ENCODE measurements around the gene COL4A2.

COL4A2 gene

DNA sequence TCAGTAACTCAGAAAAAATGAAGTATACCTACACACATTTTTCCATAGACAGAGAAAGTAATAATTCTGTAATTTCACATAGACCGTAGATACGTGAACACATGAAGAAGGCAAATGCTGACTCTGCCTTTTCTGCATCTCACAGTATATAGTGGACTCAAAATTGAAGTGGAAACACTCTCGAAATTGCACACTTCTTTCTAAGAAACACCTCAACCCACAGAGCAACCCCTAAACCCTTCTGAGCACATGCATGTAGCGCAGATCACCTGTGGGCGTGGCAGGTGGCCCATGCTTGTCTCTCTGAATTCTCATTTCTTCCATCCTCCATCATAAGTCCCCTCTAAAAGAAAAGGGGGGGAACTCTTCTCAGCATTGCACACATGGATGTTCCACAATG lies 34.9 kb upstream of the COL4A2 start:
- DNase-seq (ENCODE audit: low read depth, low spot score): no peak

DNA sequence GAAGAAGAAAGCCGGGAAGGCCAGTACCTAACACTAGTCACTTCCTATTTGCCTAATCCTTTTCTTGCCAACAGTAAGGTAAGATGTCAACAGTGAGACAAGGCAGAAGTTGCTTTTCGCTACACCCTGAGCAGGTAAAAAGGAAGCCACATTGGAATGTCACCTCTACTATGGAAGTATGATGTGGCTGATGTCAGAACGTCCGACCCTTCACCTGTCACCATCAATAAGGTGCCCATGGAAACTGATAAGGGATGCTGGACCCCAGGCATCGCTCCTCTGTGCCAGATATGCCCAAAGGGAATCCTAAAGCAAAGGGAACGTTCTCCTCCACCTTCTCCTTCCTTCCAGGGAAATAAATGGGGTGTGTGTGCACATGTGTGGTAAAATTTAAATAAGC lies 34.4 kb upstream of the COL4A2 start:
- no peak for DNase-seq (ENCODE audit: low read depth, low spot score)

- no peak for DNase-seq (ENCODE audit: low read depth, low spot score)
Measured at GRCh38 chr13:110273254-110273653, 33.8 kb upstream of the COL4A2 start.

- DNase-seq (ENCODE audit: low read depth, low spot score): no peak
Measured at GRCh38 chr13:110274687-110275086, 32.4 kb upstream of the COL4A2 start.

DNA sequence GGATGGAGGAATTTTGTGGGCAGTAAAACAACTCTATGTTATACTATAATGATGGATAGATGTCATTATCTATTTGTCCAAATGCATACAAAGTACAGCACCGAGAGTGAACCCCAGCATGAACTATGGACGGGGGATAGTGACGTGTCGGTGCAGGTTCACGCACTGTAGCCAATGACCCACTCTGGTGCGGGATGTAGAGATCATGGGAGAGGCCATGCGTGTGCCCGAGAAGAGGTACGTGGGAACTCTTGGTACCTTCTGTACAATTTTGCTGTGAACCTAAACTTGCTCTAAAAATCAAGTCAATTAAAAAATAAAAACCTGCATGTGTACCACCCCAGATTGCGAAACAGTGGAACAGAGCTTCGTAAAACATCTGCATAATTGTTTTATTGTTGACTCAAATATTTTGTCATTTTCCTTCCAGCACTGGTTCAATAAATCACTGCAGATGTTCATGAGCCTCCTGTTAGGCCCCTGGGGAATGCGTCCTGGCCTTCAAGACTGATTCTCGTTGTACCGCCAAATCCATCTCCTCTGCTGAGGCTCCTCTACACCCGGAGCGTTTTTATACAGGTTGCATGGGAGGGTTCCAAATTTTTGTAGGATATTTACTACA lies 31.0 kb upstream of the COL4A2 start:
- DNase-seq (ENCODE audit: low read depth, low spot score): no peak

DNA sequence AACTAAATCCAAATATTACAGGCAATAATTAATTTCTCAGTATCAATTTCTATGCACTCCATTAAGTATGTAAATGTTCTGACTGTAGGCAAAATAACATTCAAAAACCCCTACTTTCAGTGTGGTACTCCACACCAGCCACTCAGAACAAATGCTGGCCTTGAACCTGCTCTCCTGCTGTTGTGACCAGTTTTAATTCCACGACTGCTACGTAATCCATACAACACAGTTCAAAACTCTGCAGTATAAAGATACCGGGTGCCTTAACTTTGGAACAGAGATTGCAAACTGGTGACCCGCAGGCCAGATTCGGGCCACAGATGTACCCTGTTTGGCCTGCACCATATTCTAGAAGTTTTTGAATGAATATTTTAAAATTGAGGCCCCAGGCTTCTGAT lies 30.5 kb upstream of the COL4A2 start:
- DNase-seq (ENCODE audit: low read depth, low spot score): no peak

- DNase-seq (ENCODE audit: low read depth, low spot score): no peak
Measured at GRCh38 chr13:110277357-110277975, 29.6 kb upstream of the COL4A2 start.

- no peak for DNase-seq (ENCODE audit: low read depth, low spot score)
Measured at GRCh38 chr13:110278859-110279258, 28.2 kb upstream of the COL4A2 start.

DNA sequence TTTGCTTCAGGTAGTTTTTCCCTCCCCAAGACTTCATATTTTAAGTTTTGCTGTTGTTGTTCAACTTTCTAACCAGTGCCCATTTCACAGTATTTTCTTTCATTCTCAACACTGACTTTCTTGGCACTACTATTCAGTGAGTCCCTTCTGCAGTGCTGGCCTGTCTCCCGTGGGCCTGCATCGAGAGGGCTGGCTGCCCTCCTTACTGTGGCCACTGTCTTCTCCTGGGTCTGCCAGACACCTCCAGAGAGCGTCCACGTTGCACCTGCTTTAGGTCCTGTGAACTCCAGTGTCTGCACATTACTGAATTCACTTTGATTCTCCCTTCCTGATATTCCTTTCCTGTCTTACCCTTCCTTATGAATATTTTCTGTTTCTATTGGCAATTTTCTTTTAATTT lies 27.4 kb upstream of the COL4A2 start:
- no peak for DNase-seq (ENCODE audit: low read depth, low spot score)

DNA sequence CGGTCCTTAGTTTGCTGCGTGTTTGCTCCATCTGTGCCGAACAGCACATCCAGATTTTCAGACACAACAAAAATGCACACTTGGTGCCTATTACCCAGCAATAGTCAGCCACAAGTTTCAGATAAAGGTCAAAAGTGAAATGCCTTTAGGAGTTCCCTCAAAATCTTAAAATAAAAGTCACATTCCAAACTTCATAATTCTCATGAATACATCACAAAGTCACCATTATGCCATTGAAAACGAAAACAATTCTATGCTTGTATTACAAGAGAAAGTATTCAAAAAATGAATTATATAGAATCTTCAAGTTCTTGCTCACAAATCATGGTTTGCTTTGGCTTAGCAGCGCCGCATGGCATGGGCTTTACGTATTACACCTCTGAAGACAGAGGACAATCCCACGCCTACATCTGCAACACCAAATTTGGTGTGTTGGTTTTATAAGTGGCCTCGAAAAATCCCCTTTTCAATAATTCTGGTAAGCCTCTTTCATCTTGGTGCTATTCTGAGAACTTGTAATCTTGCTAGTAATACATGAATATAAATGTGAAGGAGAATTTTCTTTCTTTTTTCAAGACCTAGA lies 26.8 kb upstream of the COL4A2 start:
- DNase-seq (ENCODE audit: low read depth, low spot score): no peak

- no peak for DNase-seq (ENCODE audit: low read depth, low spot score)
Measured at GRCh38 chr13:110280985-110281688, 25.9 kb upstream of the COL4A2 start.

DNA sequence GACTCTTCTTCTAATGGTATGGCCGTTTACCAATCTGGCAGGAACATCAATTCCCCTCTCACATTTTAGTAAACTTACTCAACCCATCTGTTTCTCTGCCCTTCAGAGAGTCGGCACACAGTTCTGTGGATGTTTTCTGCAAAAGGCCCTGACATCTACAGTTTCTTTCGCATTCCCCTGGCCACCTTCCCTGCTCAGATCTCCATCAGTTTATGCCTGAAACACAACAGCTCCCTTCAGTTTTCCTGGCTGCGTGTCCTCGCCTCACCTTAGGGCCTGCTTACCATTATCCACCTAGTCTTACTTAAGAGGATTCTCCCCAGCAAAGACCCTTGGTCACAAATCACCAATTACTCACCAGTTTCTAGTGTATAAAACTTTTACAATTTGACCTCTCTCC lies 25.3 kb upstream of the COL4A2 start:
- no peak for DNase-seq (ENCODE audit: low read depth, low spot score)

- no peak for DNase-seq (ENCODE audit: low read depth, low spot score)
Measured at GRCh38 chr13:110282316-110282841, 24.7 kb upstream of the COL4A2 start.

GRCh38 chr13:110283736-110284517 lies 23.2 kb upstream of the COL4A2 start:
- DNase-seq (ENCODE audit: low read depth, low spot score): no peak

DNA sequence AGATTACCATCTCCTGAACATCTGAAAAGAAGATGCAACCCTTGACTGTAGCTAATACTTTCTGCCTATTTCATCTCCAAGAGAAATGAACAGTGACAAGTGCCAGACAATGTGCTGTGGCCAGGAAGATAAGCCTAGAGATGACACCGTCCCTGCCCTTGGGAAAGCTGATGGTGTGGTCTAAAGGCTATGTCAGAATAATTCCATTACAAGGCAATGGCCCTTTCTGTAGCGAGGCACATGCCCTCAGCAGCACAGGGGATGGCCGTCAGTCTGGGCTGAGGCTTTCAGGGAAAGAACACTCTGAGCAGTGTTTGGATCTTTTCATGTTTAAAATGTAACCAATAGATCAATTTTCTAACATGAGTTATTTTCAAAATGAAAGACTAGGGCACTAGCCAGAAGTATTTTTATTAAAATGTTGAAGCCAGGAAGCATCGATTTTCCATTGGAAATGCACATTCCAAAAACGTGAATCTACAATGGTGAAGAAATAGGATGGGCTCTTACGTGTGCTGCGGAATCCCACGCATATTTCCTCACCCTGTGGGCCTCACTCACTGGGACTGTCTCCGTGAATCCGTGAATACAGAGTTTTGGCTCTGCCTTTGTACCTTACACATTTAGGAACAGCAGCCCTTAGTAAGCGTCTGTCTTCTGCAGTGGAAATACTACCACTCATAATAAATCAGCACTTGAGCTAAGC lies 22.2 kb upstream of the COL4A2 start:
- no peak for DNase-seq (ENCODE audit: low read depth, low spot score)

GRCh38 chr13:110285991-110286832 lies 20.9 kb upstream of the COL4A2 start:
- no peak for DNase-seq (ENCODE audit: low read depth, low spot score)

DNA sequence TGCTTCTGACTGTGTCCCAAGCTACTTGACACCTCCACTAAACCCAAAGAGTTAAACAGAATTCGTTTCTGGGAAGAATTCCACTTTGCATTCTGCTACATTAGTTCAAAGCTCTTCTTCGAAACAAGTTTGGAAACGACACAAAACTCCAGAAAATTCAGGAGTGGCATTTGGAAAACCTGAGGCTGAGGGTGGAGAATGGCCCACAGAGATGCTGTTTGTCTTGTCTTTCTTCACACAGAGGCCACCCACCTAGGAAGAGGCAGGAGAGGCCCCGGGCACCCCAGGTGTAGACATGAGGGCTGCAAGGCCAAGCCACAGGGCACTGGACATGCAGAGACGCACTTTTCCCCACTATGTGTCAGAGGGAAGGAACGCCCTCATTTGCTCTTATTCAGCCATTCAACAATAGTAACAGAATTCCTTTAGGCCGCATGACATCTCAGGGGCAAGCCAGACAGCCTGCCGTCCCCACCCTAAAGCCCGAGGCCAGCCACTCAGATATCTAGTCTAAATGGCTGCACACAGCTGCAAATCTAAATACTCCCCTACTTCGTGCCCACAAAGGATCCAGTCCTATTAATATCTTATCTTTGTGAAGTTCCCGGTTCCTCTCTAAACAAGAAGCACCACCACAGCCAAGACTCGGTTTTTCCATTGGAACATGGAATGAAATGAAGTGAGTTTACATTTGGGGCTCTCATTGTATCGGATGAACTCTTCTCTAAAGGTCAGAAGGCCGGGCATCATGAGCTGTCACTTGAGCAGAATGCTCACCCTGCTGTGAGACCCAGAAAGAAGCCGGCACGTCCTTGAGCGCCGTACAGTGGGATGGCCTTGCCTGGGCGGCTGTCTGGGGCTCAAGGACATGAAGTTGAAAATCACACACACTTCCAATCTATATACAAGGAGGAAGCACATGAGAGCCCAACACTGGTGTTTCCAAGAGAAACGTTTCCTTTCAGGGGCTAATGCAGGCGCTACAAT lies 20.0 kb upstream of the COL4A2 start:
- no peak for DNase-seq (ENCODE audit: low read depth, low spot score)

GRCh38 chr13:110289174-110289573 lies 17.9 kb upstream of the COL4A2 start:
- no peak for DNase-seq (ENCODE audit: low read depth, low spot score)

GRCh38 chr13:110289661-110290060 lies 17.4 kb upstream of the COL4A2 start:
- no peak for DNase-seq (ENCODE audit: low read depth, low spot score)

Measured in smooth muscle cell of the brain vasculature (primary cell).